Measurements from ENCODE around the gene BRPF3.

GRCh38 chr6:36248980-36249379 lies 52.4 kb downstream of the BRPF3 start:
- TF ChIP-seq CTCF (conservative IDR thresholded peaks at IDR 0.05): no peak
- TF ChIP-seq ZFX (IDR thresholded peaks at IDR 0.05): no peak
